GM19438 (cell line): ENCODE data around the gene AAMDC.
"Not testable (repeated sequence)": the region's sequence is repeated elsewhere in the genome, so short reads cannot be mapped to it uniquely, and the experiment has no call there.

ENCODE experiments used
- ATAC-seq: cut with Tn5 transposase; IDR thresholded peaks from one replicate; pipeline ENCODE4 v1.9.1; 2021; ENCODE audit warnings: low read depth; ENCODE audit not compliant: unreplicated experiment

The AAMDC gene

DNA sequence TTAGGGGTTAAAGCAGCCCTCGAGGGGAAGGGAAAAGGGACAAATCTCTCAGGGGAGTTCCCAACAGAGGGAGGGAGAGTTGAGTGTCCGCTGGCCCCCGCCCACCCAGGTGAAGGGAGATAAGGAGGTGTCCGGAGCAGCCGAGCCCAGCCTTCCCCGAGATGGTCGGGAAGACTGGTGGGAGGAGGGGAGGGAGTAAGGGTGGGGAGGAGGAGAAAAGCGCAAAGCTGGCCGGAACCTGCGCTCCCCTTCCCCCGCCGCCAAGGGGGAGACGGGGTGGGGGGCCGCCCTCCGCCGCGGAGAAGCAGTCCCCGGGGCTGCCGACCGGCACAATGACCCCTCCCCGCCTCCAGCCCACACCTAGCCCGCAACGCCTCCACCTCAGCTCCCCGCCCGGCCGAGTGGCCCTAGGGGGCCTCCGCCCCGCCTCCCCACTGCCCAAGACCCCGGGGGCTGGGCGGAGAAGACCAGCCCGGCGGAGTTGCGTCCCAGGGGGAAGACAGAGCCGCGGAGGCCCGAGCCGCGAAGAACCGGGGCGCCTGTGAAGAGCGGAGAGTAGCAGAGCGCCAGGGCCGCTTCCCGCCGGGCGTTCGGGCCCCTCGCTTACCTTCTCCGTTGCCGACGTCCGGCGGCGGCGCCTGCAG, 901 bp upstream of the AAMDC start:
- ATAC-seq = peak; percentile 10

DNA sequence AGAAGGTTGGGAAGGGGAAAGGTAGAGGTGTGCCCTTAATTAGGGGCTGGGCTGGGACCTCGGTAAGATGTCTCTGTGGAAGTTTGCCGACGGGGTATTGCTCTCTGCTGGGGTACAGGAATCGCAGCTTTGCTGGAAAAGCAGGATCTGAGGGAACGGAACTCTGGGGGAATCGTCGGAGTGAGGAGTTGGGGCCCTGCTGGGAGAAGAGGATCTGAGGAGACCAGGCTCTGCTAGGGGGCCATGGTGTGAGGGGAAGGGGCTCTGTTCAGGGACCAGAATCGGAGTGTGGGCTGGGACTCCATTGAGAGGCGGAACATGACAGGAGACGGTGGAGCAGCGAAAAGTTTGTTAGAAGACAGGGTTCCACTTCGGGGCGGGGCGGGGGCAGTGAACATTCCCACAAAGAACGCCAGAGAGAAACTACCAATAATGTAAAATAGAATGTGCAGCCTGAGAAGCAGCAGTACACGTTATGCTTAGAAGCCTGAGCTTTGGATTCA, 456 bp downstream of the AAMDC start:
- ATAC-seq = no peak

- not testable (repeated sequence) for ATAC-seq
Measured at GRCh38 chr11:77822126-77822525, 1.2 kb downstream of the AAMDC start.

GRCh38 chr11:77823775-77824174, 2.8 kb downstream of the AAMDC start:
- no peak for ATAC-seq

GRCh38 chr11:77828926-77829325, 8.0 kb downstream of the AAMDC start:
- no peak for ATAC-seq

DNA sequence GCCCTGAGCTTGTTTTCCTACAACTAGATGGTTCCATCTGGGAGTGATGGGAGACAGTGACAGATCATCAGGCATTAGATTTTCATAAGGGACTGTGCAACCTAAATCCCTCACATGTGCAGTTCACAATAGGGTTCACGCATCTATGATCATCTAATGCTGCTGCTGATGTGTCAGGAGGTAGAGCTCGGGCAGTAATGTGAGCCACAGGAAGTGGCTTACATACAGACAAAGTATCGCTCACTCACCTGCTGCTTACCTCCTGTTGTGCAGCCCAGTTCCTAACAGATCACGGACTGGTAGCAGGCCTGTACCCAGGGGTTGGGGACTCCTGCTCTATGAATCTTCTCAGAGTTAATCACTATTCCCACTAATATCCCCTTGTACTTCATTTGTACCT, 12.4 kb downstream of the AAMDC start:
- no peak for ATAC-seq

DNA sequence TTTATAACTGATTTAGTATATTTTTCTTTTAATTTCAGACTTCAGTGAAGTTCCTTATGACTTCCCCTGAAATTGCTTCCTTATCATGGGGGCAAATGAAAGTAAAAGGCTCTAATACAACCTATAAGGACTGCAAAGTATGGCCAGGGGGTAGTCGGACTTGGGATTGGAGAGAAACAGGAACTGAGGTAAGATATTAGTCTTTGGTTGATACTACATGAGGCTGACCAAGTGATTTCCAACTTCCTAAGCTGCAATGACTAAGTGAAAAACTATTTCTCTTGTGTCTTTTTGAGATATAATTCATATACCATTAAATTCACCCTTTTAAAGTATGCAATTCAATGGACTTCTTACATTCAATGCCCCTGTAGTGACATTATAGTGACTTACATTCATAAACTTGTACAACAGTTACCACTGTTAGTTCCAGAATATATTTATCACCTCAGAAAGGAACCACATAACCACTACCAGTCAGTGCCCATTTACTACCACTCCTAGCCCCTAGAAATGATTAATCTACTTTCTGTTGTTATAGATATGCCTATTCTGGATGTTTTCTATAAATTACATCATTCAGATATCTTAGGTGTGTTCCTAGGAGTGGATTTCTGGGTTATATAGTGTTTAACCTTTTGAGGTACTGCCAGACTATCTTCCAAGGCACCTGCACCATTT, 21.6 kb downstream of the AAMDC start:
- ATAC-seq = no peak

DNA sequence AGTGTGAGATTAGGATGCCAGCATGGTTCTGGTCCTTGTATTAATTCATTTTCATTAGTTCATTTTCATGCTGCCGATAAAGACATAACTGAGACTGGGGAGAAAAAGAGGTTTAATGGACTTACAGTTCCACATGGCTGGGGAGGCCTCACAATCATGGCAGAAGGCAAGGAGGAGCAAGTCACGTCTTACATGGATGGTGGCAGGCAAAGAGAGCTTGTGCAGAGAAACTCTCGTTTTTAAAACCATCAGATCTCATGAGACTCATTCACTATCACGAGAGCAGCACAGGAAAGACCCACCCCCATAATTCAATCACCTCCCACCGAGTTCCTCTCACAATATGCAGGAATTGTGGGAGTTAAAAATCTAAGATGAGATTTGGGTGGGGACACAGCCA, 22.8 kb downstream of the AAMDC start:
- ATAC-seq = not testable (repeated sequence)

- no peak for ATAC-seq
Measured at GRCh38 chr11:77851503-77851902, 30.6 kb downstream of the AAMDC start.

DNA sequence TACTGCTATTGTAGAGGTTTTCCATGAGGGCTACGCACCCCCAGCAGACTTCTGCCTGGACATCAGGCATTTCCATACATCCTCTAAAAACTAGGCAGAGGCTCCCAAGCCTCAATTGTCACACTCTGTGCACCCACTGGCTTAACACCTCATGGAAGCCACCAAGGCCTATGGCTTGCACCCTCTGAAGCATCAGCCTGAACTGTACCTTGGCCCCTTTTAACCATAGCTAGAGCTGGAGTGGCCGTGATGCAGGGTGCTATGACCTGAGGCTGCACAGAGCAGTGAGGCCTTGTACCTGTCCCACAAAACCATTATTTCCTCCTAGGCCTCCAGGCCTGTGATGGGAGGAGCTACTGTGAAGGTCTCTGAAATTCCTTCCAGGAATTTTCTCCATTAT, 33.9 kb downstream of the AAMDC start:
- ATAC-seq = no peak

GRCh38 chr11:77857906-77858457, 37.0 kb downstream of the AAMDC start:
- ATAC-seq = not testable (repeated sequence)

DNA sequence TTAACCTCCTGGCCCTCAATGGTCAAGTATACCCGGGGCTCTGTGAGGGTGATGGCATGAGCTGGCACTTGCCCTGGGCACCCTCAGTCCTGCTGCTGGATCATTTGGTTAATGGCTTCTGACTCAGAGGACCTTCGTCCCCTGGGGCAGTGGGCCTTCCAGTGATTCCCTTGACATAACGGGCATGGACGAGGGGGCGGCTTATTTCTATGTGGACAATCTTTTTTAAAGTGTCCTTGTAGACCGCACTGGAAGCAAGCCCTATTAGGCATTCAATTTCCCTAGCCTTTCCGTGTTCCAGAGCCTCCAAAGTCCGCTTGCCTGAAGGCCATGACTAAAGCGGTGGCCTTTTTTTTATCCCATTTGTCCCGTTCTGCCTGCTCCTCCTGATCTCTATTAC, 40.5 kb downstream of the AAMDC start:
- ATAC-seq = not testable (repeated sequence)

DNA sequence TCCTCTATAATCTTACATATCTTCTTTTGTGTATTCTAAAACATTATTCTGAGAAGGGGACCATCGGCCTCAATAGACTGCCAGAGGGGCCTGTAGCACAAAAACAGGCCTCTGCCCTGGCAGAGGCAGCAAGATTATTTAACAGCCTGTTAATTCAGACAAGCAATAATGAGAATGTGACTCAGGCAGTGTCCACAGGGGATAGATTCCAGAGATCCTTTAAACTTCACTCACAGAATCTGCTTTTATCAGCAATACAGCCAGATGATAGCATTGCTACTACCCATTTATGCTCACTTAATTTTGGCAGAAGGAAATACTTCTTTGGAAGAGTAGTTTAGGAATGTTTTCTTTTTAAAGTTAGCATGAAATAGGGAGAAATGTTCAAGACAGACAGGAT, 44.9 kb downstream of the AAMDC start:
- ATAC-seq = no peak

GRCh38 chr11:77866336-77866735, 45.4 kb downstream of the AAMDC start:
- no peak for ATAC-seq

- ATAC-seq = no peak
Measured at GRCh38 chr11:77868744-77869143, 47.8 kb downstream of the AAMDC start.

- ATAC-seq = no peak
Measured at GRCh38 chr11:77871855-77872254, 50.9 kb downstream of the AAMDC start.

DNA sequence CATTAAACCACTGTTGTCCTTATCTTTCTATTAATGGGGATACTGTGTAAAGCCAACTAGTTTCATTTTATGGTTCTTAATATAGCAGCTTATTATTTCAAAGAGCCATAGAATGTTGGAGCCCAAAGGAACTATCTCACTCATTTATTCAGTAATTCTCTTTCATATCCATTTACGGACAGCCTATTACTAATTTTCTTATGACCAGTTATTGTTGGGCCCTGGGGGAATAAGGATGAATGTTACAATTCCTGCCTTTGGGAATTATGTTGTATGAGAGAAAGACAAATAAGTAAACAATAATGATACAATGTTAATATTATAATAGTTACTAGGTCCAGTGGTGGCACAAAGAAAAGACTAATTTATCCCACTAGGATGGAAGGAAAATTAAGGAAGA, 52.4 kb downstream of the AAMDC start:
- no peak for ATAC-seq

DNA sequence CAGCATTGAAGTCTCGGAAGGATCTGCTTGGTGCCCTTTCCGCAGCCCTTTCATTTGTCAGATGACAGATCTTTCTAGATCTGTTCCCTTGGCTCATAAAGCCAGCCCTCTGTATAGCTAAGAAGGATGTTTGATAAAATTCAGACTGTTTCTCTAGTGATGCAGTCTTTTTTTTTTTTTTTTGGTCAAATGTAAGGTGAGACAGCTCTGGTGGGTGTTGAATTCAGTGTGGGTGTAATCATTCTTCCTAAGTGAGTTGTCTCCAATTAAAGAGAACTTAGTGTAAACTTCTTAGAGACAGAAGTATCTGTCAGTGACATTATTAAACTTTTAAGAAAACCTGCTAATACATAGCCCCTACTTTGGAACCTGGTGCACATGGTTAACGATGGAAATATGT, 53.3 kb downstream of the AAMDC start:
- no peak for ATAC-seq

GRCh38 chr11:77876045-77876444, 55.1 kb downstream of the AAMDC start:
- ATAC-seq = no peak

GRCh38 chr11:77878247-77878646, 57.3 kb downstream of the AAMDC start:
- ATAC-seq = not testable (repeated sequence)

DNA sequence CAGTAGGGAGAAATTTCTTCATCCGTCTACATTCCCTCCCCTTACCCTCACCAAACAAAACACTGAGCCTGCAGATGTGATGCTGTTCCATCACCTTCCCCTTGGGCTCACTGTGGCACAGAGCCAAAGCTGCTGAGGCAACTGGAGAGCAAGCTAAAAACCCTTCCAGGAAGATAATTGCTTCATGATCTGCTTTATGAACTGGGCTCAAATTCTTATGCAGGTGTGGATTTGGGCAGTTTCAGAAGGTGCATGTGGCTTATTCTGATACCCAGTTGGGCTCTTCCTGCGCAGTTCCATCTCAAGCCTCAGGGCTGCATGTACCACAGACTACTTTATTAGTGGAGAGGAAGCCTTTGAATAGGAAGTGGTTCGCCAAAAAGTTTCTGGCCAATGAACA, 58.3 kb downstream of the AAMDC start:
- ATAC-seq = peak; percentile 89

- ATAC-seq = no peak
Measured at GRCh38 chr11:77882396-77882795, 61.5 kb downstream of the AAMDC start.
